Nephron (organoid): ENCODE data around the gene MPRIP.

Experiments used
- H3K27ac Mint-ChIP-seq, 3 experiments: 2 replicates each; pipeline ENCODE4 v1.8.0; 2020; ENCODE audit warnings: mixed read lengths in 3 of 3, mild to moderate bottlenecking in 2 of 3, moderate library complexity in 1 of 3
- H3K27me3 Mint-ChIP-seq: 2 replicates; pipeline ENCODE4 v1.8.0; 2021; ENCODE audit warnings: low read depth, mild to moderate bottlenecking, moderate library complexity, mixed read lengths
- H3K36me3 Mint-ChIP-seq: 2 replicates; pipeline ENCODE4 v1.8.0; 2020; ENCODE audit warnings: low read depth, mixed read lengths
- H3K4me1 Mint-ChIP-seq: 2 replicates; pipeline ENCODE4 v1.8.0; 2020; ENCODE audit warnings: mixed read lengths
- H3K4me3 Mint-ChIP-seq, 3 experiments: 2 replicates each; pipeline ENCODE4 v1.8.0; 2020; ENCODE audit warnings: mild to moderate bottlenecking in 3 of 3, mixed read lengths in 3 of 3, moderate library complexity in 2 of 3
- H3K9me3 Mint-ChIP-seq: 2 replicates; pipeline ENCODE4 v1.8.0; 2020; ENCODE audit warnings: mixed read lengths
- CTCF ChIP-seq, 3 experiments: fragments of 200-600 bp; sonication (generic); IDR thresholded peaks; one replicate each; pipeline ENCODE4 v1.5.0; 2021; ENCODE audit warnings: antibody characterized with exemption in 3 of 3; ENCODE audit not compliant: unreplicated experiment in 3 of 3

Gene MPRIP

GRCh38 chr17:17166446-17166845, 124.2 kb downstream of the MPRIP start:
- Mint-ChIP-seq H3K36me3 (peaks cover 41% of the 10 kb centered on the region), H3K4me3 (no peak overlapping the region), H3K4me1 (peaks cover 13% of the 10 kb centered on the region), H3K27me3 (no peaks in the 10 kb centered on the region), H3K27ac (no peak overlapping the region), H3K9me3 (no peaks in the 10 kb centered on the region)
- no peak for TF ChIP-seq CTCF (IDR thresholded peaks at IDR 0.05; ENCODE audit: unreplicated experiment in 3 of 3)

DNA sequence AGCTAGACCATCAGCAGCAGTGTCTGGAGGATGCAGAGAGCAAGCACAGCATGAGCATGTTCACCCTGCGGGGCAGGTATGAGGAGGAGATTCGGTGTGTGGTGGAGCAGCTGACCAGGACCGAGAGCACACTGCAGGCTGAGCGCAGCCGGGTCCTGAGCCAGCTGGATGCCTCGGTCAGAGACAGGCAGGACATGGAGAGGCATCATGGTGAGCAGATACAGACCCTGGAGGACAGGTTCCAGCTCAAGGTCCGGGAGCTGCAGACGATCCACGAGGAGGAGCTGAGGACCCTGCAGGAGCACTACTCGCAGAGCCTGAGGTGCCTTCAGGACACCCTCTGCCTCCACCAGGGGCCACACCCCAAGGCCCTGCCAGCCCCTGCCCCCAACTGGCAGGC, 125.1 kb downstream of the MPRIP start:
- peaks cover 13% of the 10 kb centered on the region for H3K4me1 Mint-ChIP-seq
- no peaks in the 10 kb centered on the region for H3K27me3 Mint-ChIP-seq
- peak overlapping the region in 1 of 3 experiments; percentile 29 for H3K27ac Mint-ChIP-seq
- no peak for TF ChIP-seq CTCF (IDR thresholded peaks at IDR 0.05; ENCODE audit: unreplicated experiment in 3 of 3)
- no peak overlapping the region for H3K4me3 Mint-ChIP-seq
- peaks cover 44% of the 10 kb centered on the region for H3K36me3 Mint-ChIP-seq
- no peaks in the 10 kb centered on the region for H3K9me3 Mint-ChIP-seq

DNA sequence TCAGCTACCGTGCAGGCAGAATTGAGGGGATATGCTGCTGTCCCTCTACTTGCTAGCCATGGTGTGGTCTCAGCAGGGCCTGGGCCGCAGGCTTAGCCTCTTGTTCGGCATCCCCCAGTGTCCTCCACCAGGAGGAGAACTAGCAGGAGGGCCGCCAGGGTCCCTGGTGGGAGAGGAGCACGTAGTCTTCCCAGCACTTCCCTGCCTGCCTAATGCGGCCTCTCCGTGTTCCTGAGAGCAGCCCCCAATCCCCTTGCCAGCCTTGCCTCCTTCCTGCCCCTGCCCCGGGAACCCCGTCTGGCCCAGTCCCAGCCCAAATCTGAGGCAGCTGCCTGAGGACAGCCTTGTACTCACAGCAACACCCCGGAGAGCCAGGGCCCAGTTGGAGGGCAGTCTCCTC, 125.7 kb downstream of the MPRIP start:
- H3K27ac Mint-ChIP-seq, result no peak overlapping the region
- no peaks in the 10 kb centered on the region for H3K27me3 Mint-ChIP-seq
- no peak for TF ChIP-seq CTCF (IDR thresholded peaks at IDR 0.05; ENCODE audit: unreplicated experiment in 3 of 3)
- peaks cover 11% of the 10 kb centered on the region for H3K4me1 Mint-ChIP-seq
- H3K4me3 Mint-ChIP-seq, result no peak overlapping the region
- H3K9me3 Mint-ChIP-seq, result no peaks in the 10 kb centered on the region
- peaks cover 47% of the 10 kb centered on the region for H3K36me3 Mint-ChIP-seq

DNA sequence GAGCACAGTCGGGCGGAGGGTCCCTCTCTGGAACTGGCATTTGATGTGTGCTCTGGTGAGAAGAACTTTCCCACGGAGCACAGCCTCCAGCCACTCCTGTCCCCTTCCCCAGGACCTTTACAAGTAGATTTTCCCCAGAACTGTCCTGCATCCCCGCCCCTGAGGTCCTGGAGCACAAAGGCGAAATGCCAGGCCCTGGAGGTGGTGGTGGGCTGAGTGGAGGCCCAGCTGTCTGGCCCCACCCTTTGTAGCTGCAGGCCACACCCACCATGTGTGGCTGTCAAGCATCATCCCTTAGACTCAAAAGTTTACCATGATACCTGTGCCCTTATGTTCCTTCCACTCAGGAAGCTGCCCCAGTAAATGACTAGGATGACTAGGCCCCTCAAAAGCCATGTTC, 126.1 kb downstream of the MPRIP start:
- H3K9me3 Mint-ChIP-seq, result no peaks in the 10 kb centered on the region
- H3K36me3 Mint-ChIP-seq, result peaks cover 42% of the 10 kb centered on the region
- no peaks in the 10 kb centered on the region for H3K27me3 Mint-ChIP-seq
- TF ChIP-seq CTCF (IDR thresholded peaks at IDR 0.05; ENCODE audit: unreplicated experiment in 3 of 3), result no peak
- no peak overlapping the region for H3K27ac Mint-ChIP-seq
- H3K4me3 Mint-ChIP-seq, result no peak overlapping the region
- H3K4me1 Mint-ChIP-seq, result peaks cover 7% of the 10 kb centered on the region

DNA sequence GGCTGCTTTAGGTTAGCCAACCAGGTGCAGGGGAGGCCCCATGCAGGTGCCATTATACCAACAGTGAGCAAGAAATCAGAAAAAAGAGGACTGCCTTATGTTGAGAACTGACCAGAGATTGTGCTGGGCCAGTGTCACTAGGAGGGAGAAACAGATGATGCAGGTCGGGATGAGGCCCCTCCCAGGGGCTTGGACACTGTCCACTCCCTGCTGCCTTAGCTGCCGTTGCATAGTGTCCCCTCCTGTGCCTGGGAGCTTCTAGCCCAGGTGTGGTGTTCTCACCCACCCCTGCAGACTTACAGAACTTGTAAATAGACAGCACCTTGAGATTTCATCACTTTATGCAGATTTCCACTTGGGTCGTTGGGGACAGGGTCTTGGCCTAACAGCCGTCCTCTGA, 127.1 kb downstream of the MPRIP start:
- peaks cover 47% of the 10 kb centered on the region for H3K36me3 Mint-ChIP-seq
- no peaks in the 10 kb centered on the region for H3K27me3 Mint-ChIP-seq
- no peak overlapping the region for H3K4me3 Mint-ChIP-seq
- H3K9me3 Mint-ChIP-seq, result no peaks in the 10 kb centered on the region
- no peak for TF ChIP-seq CTCF (IDR thresholded peaks at IDR 0.05; ENCODE audit: unreplicated experiment in 3 of 3)
- H3K27ac Mint-ChIP-seq, result peak overlapping the region in 1 of 3 experiments; percentile 27
- peaks cover 5% of the 10 kb centered on the region for H3K4me1 Mint-ChIP-seq

DNA sequence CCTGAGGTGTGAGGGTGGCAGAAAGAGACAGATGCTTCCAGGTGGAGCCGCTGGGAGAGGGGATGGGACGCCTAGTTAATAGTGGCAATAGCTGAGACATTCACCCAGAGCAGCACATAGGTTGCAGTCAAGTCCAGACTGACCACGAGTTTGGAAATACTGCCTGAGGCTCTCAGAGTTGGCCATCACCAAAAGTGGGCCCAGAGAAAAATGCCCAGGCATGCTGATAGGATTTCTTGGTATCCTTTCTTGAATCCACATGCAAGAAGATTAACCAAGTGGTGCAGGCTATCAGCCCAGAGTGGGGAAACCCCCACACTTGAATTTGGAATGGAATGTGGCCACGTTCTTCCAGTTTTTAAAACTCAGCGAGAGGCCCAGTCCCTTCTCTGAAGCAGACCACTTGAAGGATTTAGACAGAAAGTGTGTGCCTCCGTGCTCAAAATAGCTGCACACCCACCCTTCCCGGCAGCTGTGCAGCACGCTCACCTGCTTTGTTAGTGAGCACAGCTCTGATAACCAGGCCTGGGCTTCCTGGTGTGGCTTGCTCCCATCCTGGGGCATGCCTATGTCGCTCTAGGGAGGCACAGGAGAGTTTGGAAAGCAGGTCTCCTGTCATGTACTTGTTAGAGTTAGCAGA, 128.2 kb downstream of the MPRIP start:
- peaks cover 5% of the 10 kb centered on the region for H3K4me1 Mint-ChIP-seq
- TF ChIP-seq CTCF (IDR thresholded peaks at IDR 0.05; ENCODE audit: unreplicated experiment in 3 of 3), result no peak
- H3K27ac Mint-ChIP-seq, result peak overlapping the region in 2 of 3 experiments; percentile 27 to 49
- H3K4me3 Mint-ChIP-seq, result no peak overlapping the region
- H3K9me3 Mint-ChIP-seq, result no peaks in the 10 kb centered on the region
- H3K27me3 Mint-ChIP-seq, result no peaks in the 10 kb centered on the region
- peaks cover 44% of the 10 kb centered on the region for H3K36me3 Mint-ChIP-seq
